ENCODE measurements around the gene IL17RD.
A peak's percentile ranks its signal among the peaks of the same experiment; 100 is the strongest.

Gene IL17RD

DNA sequence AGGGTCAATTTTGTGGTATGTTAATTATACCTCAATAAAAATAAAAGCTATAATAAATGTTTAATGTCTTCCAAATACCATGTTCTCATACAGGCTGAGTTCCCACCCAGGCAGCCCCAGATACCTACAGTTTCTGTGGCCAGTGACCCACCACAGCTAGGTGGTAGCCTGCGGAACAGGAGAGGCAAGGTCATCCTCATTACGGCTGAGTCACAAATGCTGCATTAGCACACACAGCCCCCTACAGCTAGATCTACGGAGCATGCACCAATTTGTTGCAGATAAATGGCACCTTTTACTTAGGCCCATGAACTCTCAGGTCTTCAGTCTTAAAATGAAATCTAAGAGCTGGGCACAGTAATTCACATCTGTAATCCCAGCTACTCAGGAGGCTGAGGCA, 99.6 kb downstream of the IL17RD start:
- peak; percentile 80 for DNase-seq (ENCODE audit: low spot score)

DNA sequence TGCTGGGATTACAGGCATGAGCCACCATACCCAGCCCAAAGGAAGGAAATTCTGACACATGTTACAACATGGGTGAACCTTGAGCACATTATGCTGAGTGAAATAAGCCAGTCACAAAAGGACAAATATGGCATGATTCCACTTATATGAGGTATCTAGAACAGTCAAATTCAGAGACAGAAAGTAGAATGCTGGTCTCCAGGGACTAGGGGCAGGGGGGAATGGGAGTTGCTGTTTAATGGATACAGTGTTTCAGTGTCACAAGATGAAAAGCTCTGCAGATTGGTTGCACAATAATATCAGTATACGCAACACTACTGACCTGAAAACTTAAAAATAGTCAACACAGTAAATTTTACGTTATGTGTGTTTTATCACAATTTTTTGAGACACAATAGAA, 100.6 kb downstream of the IL17RD start:
- no peak for DNase-seq (ENCODE audit: low spot score)

DNA sequence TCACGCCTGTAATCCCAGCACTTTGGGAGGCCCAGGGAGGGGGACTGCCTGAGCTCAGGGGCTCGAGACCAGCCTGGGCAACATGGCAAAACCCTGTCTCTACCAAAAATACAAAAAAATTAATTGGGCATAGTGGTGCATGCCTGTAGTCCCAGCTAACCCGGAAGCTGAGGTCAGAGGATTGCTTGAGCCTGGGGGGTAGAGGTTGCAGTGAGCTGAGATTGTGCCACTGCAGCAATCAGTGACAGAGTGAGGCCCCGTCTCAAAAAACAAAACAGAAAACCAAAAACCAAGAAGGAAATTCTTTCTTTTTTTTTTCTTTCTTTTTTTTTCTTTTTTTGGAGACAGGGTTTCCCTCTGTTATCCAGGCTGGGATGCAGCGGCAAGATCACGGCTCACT, 101.2 kb downstream of the IL17RD start:
- no peak for DNase-seq (ENCODE audit: low spot score)

DNA sequence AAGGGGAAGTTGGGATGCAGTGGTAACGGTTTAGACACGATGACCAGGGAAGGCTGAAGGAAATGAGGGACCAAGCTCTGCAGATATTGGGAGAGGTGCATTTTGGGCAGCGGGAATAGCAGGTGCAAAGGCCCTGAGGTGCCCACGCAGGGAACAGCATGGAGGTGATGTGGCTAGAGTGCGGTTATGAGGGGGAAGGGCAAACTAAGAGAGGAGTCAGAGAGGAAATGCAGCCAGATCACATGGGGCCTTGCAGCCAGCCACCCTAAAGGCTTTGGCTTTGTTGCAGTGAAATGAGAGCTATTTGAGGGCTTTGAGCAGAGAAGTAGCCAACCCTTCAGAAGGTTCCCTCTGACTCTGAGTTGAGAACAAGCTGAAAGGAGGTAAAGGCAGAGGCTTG, 102.1 kb downstream of the IL17RD start:
- no peak for DNase-seq (ENCODE audit: low spot score)

DNA sequence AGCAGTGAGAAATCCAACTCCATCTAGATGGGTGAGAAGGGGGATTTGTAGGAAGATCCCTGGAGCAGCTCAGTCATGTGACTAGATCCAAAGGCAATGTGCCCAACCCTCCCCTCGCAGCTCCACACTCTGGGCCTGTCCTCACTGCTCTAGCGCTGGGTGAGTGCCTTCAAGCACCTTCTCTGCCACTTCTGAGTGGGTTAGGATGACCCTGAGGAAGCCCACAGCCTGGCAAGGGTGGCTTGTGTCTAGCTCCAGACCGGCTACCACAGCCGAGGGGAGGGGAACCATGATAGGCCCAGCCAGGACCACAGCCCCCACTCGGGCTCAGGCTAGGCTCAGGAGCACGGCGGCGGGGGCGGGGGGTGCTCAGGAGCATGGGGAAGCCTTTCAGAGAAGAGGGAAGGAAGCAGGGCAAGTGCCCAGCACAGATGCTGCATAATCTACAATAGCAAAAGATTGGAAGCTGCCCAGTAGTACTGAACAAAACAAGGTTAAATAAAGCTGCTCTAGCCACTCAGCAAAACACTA, 103.0 kb downstream of the IL17RD start:
- DNase-seq (ENCODE audit: low spot score) = no peak

DNA sequence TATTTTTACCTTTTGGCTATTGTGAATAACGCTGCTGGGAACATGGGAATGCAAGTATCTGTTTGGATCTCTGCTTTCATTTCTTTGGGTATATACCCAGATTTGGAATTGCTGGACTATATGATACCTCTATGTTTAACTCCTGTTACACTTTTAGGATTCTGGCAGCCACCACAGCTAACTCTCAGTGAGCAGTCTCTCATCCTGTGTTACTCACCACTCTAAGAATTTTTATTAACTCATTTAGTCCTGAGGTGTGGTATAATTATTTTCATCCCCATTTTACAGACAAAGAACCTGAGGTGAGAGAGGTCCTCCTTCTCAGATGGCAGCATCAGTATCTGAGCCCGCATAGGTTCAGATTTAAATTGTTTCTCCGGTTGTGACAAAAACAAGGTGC, 103.6 kb downstream of the IL17RD start:
- peak; percentile 57 for DNase-seq (ENCODE audit: low spot score)

DNA sequence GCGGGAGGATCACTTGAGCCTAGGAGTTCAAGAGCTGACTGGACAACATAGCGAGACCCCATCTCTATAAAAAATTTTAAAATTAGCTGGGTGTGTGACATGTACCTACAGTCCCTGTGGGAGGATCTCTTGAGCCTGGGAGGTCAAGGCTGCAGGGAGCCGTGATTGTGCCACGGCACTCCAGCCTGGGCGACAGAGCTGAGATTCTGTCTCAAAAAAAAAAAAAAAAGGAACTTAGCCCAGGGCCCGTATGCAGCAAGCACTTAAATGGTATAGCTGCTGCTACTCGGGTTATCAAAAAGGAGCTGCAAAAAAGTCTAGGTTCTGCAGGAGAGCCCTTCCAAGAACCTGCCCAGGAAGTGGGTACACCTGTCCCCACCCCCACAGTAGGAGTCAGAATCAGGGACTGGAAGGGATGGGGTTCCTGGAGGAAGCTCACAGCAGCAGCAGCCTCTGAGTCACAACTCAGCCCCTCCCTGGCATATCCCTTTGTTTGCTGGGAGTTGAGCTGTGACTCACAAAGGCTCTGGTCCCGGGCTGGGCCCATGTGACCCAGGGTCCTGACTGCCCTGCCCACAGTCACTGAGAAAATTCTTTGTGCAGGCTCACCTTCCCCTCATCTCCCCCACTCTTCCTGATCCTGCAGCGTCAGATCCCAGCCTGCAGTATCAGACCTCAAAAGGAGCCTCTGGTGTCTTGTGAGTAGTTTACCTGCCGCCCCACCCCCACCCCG, 104.9 kb downstream of the IL17RD start, which contains the start of gene SPATA12:
TSS of gene SPATA12 (plus strand) at position 576 of the 733 bp plus-strand sequence. CDS start 13,031 bp downstream, outside the sequence.
- DNase-seq (ENCODE audit: low spot score) = peak; percentile 98

GRCh38 chr3:57059411-57059810, 105.7 kb downstream of the IL17RD start:
- DNase-seq (ENCODE audit: low spot score) = no peak

- no peak for DNase-seq (ENCODE audit: low spot score)
These were observed 107.8 kb downstream of the IL17RD start for GRCh38 chr3:57057351-57057750.

DNA sequence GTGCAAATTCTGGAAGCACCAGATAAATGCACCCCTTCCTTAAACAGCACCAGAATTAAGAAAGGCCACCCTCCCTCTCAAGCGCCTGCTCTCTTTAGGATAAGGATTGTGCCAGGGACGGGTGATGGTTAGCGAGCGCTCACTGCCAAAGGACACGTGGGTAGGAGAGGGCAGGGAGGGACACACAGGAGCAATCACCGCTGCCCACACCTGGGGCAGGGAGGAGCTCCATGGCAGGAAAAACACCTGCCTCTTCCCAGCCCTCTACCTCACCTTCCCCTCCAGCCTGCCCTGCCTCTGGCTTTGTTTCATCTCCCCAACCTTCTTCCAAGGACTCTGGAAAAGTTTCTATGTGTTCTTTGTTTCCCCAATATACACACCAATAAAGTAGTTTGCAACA, 112.0 kb downstream of the IL17RD start:
- DNase-seq (ENCODE audit: low spot score) = no peak

- no peak for DNase-seq (ENCODE audit: low spot score)
These were observed 112.5 kb downstream of the IL17RD start for GRCh38 chr3:57052662-57053061.

DNA sequence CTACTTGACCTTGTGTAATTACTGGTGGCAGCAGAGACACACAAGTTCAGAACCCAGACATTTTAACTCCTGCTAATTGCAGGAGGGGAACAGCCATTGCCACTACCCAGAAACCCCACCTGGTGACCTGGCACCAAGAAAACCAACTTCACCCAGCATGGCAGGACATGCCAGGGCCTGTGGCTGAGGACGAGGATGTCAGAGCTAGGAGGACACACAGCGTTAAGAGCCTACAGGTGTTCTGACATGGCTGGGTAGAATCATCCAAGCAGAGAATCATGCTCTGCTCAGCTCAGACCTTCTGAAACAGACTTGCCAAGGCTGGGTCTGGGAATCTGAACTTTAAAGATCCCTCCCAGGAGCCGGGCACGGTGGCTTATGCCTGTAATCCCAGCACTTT, 116.4 kb downstream of the IL17RD start:
- no peak for DNase-seq (ENCODE audit: low spot score)

DNA sequence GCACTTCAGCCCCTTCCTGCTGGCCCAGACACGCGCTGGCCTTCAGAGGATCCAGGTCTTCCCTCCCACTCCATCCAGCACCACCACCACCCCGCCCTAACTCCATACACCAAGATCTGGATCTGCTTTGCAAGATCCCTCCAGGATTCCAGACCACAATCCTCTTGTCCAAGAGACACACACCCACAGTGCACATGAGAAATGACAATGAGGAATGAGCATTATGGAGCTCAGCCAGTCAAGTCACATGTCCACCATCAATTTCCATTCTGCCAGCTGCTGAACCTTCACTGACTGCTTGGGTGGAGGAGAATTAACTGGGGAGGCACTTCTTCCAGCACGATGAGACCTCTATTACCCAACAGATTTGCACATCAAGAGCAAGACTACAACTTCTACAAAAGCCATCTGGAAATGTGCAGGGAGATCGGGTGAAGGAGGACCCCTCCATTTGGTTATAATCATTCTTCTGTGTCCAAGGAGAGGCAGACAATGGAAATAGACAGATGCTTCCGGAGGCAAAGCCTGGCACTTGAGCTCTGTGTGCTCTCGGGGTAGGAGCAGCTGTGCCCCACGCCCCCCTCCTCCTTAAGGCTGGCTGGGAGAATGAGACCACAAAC, 117.0 kb downstream of the IL17RD start:
- DNase-seq (ENCODE audit: low spot score) = no peak

DNA sequence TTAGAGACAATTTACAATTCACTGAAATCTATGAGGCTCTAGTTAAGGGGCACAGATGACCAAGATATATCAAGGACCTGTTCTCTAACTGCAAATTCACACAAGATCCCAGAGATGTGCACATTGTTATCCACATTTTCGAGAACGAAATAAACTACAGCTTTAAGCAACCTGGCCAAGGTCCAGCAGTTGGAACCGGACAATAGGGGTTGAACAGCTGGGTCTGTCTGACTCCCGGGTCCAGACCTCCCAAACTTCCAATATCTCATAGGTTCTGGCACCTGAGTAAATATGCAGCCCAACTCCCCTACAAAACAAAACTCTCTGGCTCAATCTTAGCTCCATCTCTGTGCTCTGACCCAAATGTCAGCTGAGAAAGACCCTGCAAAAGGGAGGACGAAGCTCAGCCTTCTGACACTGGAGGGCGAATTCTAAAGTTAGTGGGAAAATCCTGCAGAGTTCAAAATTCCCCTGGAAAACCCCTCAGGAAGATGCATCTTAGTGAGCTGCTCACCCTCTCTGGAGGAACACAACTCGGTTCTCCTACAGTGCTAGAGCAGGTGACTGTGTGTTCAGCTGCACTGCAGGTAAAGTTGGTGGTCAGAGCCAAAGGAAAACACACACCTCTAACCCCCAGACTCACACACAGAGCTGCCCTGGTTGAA, 118.9 kb downstream of the IL17RD start:
- DNase-seq (ENCODE audit: low spot score) = no peak

GRCh38 chr3:57043518-57043917, 121.6 kb downstream of the IL17RD start:
- DNase-seq (ENCODE audit: low spot score) = peak; percentile 89

DNA sequence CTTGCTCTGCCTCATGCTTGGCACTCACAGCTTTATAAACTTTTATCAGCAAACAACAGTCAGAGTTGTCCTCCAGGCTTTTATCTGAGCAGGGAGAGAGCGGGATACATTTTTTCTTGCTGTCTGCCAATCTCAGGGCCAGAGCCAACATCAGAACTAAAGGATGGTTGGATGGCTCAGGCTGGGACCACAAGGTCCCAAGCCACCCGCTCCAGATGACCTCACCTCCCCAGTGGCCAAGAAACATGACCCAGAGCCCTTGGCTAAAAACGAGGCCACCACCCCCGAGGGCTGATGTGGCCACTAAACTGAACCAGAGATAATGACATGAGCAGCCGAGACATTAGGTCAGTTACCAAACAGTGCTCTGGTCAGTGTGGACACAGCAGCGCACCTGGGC, 123.5 kb downstream of the IL17RD start:
- DNase-seq (ENCODE audit: low spot score) = no peak
